Skeletal muscle cell (primary cell): ENCODE results near the gene MORC2.

Experiments used
- DNase-seq: peaks from one replicate; pipeline ENCODE4 v3.0.0-alpha.2; 2010; ENCODE audit warnings: low read depth
- H3K4me3 ChIP-seq: 2 replicates; pipeline ENCODE4 v1.5.1; 2011; ENCODE audit warnings: low read depth, mild to moderate bottlenecking, control low read depth, low read length, moderate library complexity

MORC2 gene

GRCh38 chr22:30891781-30892180 lies 76.8 kb downstream of the MORC2 start:
- DNase-seq, result no peak
- H3K4me3 ChIP-seq, result no peak overlapping the region

GRCh38 chr22:30891443-30891755 lies 77.2 kb downstream of the MORC2 start:
- H3K4me3 ChIP-seq, result no peak overlapping the region
- DNase-seq, result no peak

GRCh38 chr22:30890686-30891442 lies 77.7 kb downstream of the MORC2 start:
- no peak for DNase-seq
- no peak overlapping the region for H3K4me3 ChIP-seq

- no peak overlapping the region for H3K4me3 ChIP-seq
- no peak for DNase-seq
Measured at GRCh38 chr22:30889996-30890480, 78.5 kb downstream of the MORC2 start.

- no peak overlapping the region for H3K4me3 ChIP-seq
- no peak for DNase-seq
Measured at GRCh38 chr22:30889268-30889995, 79.1 kb downstream of the MORC2 start.

GRCh38 chr22:30887861-30888260 lies 80.7 kb downstream of the MORC2 start:
- DNase-seq, result no peak
- no peak overlapping the region for H3K4me3 ChIP-seq

GRCh38 chr22:30887453-30887852 lies 81.1 kb downstream of the MORC2 start:
- H3K4me3 ChIP-seq, result no peak overlapping the region
- no peak for DNase-seq

GRCh38 chr22:30885591-30885990 lies 83.0 kb downstream of the MORC2 start:
- H3K4me3 ChIP-seq, result no peak overlapping the region
- no peak for DNase-seq

GRCh38 chr22:30885001-30885366 lies 83.6 kb downstream of the MORC2 start:
- no peak for DNase-seq
- H3K4me3 ChIP-seq, result no peak overlapping the region

GRCh38 chr22:30884211-30885000 lies 84.2 kb downstream of the MORC2 start:
- no peak overlapping the region for H3K4me3 ChIP-seq
- no peak for DNase-seq

GRCh38 chr22:30883586-30884145 lies 84.9 kb downstream of the MORC2 start:
- DNase-seq, result no peak
- no peak overlapping the region for H3K4me3 ChIP-seq

- no peak for DNase-seq
- no peak overlapping the region for H3K4me3 ChIP-seq
Measured at GRCh38 chr22:30882974-30883533, 85.5 kb downstream of the MORC2 start.

- DNase-seq, result no peak
- H3K4me3 ChIP-seq, result no peak overlapping the region
Measured at GRCh38 chr22:30882184-30882717, 86.3 kb downstream of the MORC2 start.

GRCh38 chr22:30881361-30882183 lies 87.0 kb downstream of the MORC2 start:
- DNase-seq, result no peak

GRCh38 chr22:30880847-30881246 lies 87.7 kb downstream of the MORC2 start:
- no peak for DNase-seq
- H3K4me3 ChIP-seq, result no peak overlapping the region

More at GRCh38 chr22:30881361-30882183, 87.0 kb downstream of the MORC2 start:
- no peak overlapping the region for H3K4me3 ChIP-seq

- DNase-seq, result no peak
- no peak overlapping the region for H3K4me3 ChIP-seq
Measured at GRCh38 chr22:30880181-30880601, 88.4 kb downstream of the MORC2 start.

GRCh38 chr22:30879415-30879797 lies 89.2 kb downstream of the MORC2 start:
- no peak overlapping the region for H3K4me3 ChIP-seq
- no peak for DNase-seq

GRCh38 chr22:30878516-30879414 lies 89.8 kb downstream of the MORC2 start:
- no peak overlapping the region for H3K4me3 ChIP-seq
- no peak for DNase-seq
